ENCODE data around the gene GOLGA3.

- TF ChIP-seq REST (IDR thresholded peaks at IDR 0.05; ENCODE audit: insufficient read depth in 1 of 2, low read depth in 2 of 2, low read length in 2 of 2) (no peak), SIN3A (IDR thresholded peaks at IDR 0.05; ENCODE audit: borderline replicate concordance, insufficient read depth, low read length) (no peak), POLR2AphosphoS5 (IDR thresholded peaks at IDR 0.05; ENCODE audit: low read depth, low read length) (no peak)
These were observed 55.4 kb downstream of the GOLGA3 start for GRCh38 chr12:132773077-132773955.

Data from PFSK-1 (cell line).